Loucy (cell line): Measurements from ENCODE around the gene VWA5B1.

ENCODE experiments used
- H2AFZ ChIP-seq: fragments of 200-600 bp; sonication (generic); 2 replicates; pipeline ENCODE4 v1.6.0; 2016; ENCODE audit warnings: antibody characterized with exemption, mild to moderate bottlenecking, low read length, moderate library complexity
- H3F3A ChIP-seq: fragments of 200-600 bp; 2 replicates; pipeline ENCODE4 v1.6.0; 2016; ENCODE audit warnings: antibody characterized with exemption, low read depth, mild to moderate bottlenecking
- H3K27me3 ChIP-seq: fragments of 200-600 bp; sonication (generic); 2 replicates; pipeline ENCODE4 v1.6.1; 2014; ENCODE audit warnings: low read length, mild to moderate bottlenecking; ENCODE audit not compliant: insufficient read depth, poor library complexity, severe bottlenecking
- H3K36me3 ChIP-seq: fragments of 200-600 bp; sonication (generic); 2 replicates; pipeline ENCODE4 v1.6.1; 2016; ENCODE audit warnings: low read length; ENCODE audit not compliant: insufficient read depth
- H3K4me1 ChIP-seq: fragments of 200-600 bp; sonication (generic); 2 replicates; pipeline ENCODE4 v1.5.1; 2014; ENCODE audit warnings: low read length, mild to moderate bottlenecking; ENCODE audit not compliant: insufficient read depth, poor library complexity, severe bottlenecking
- H3K4me2 ChIP-seq: fragments of 200-600 bp; sonication (generic); 2 replicates; pipeline ENCODE4 v1.6.0; 2014; ENCODE audit warnings: antibody characterized with exemption, low read length, low read depth, mild to moderate bottlenecking; ENCODE audit not compliant: poor library complexity, severe bottlenecking
- H3K4me3 ChIP-seq: fragments of 200-600 bp; sonication (generic); 2 replicates; pipeline ENCODE4 v1.5.1; 2014; ENCODE audit warnings: low read length, mild to moderate bottlenecking, mixed read lengths; ENCODE audit not compliant: poor library complexity, severe bottlenecking
- H3K79me2 ChIP-seq: fragments of 200-600 bp; sonication (generic); 2 replicates; pipeline ENCODE4 v1.6.1; 2014; ENCODE audit warnings: low read length; ENCODE audit not compliant: insufficient read depth
- H3K9ac ChIP-seq: fragments of 200-600 bp; sonication (generic); 2 replicates; pipeline ENCODE4 v1.6.0; 2014; ENCODE audit warnings: mild to moderate bottlenecking, low read depth, low read length, moderate library complexity; ENCODE audit not compliant: poor library complexity, severe bottlenecking
- H3K9me2 ChIP-seq: fragments of 200-600 bp; sonication (generic); replicated peaks from 2 replicates; pipeline ENCODE4 v1.6.1; 2016; ENCODE audit warnings: low read depth, low read length, mixed read lengths
- H3K9me3 ChIP-seq: fragments of 200-600 bp; sonication (generic); 2 replicates; pipeline ENCODE4 v1.6.1; 2014; ENCODE audit warnings: mild to moderate bottlenecking, antibody characterized with exemption, low read length, low read depth; ENCODE audit not compliant: insufficient read depth
- H4K20me1 ChIP-seq: fragments of 200-600 bp; sonication (generic); 2 replicates; pipeline ENCODE4 v1.6.0; 2014; ENCODE audit warnings: antibody characterized with exemption, low read length, mild to moderate bottlenecking; ENCODE audit not compliant: insufficient read depth, poor library complexity, severe bottlenecking
- CTCF ChIP-seq: fragments of 200-600 bp; sonication (generic); conservative IDR thresholded peaks from 2 replicates; pipeline ENCODE4 v1.5.1; 2014; ENCODE audit warnings: mild to moderate bottlenecking, antibody characterized with exemption, low read length
- EZH2phosphoT487 ChIP-seq: fragments of 200-600 bp; IDR thresholded peaks from 2 replicates; pipeline ENCODE4 v1.6.1; 2018; ENCODE audit warnings: antibody characterized with exemption, mild to moderate bottlenecking, moderate library complexity, borderline replicate concordance

VWA5B1 gene

GRCh38 chr1:20325407-20325843, 34.8 kb downstream of the VWA5B1 start:
- H3K36me3 ChIP-seq: no peaks in the 10 kb centered on the region
- TF ChIP-seq CTCF (no peak), EZH2phosphoT487 (no peak)
- no peak overlapping the region for H3K4me2 ChIP-seq
- no peaks in the 10 kb centered on the region for H4K20me1 ChIP-seq
- no peaks in the 10 kb centered on the region for H3K79me2 ChIP-seq
- no peak overlapping the region for H2AFZ ChIP-seq
- H3K9ac ChIP-seq: no peak overlapping the region
- no peaks in the 10 kb centered on the region for H3K9me2 ChIP-seq
- H3K4me1 ChIP-seq: no peaks in the 10 kb centered on the region
- H3K9me3 ChIP-seq: no peaks in the 10 kb centered on the region
- H3F3A ChIP-seq: no peaks in the 10 kb centered on the region
- H3K4me3 ChIP-seq: no peak overlapping the region
- no peaks in the 10 kb centered on the region for H3K27me3 ChIP-seq

- no peaks in the 10 kb centered on the region for H3K9me3 ChIP-seq
- no peak overlapping the region for H2AFZ ChIP-seq
These were observed 35.3 kb downstream of the VWA5B1 start for GRCh38 chr1:20325844-20326420.

GRCh38 chr1:20327467-20327866, 36.8 kb downstream of the VWA5B1 start:
- H2AFZ ChIP-seq: no peak overlapping the region
- no peaks in the 10 kb centered on the region for H3K9me3 ChIP-seq
- H3K4me2 ChIP-seq: no peak overlapping the region
- TF ChIP-seq EZH2phosphoT487 (no peak), CTCF (no peak)
- no peak overlapping the region for H3K4me3 ChIP-seq
- no peaks in the 10 kb centered on the region for H3K79me2 ChIP-seq
- H3K27me3 ChIP-seq: no peaks in the 10 kb centered on the region
- H3K9me2 ChIP-seq: no peaks in the 10 kb centered on the region
- no peaks in the 10 kb centered on the region for H3K36me3 ChIP-seq
- no peaks in the 10 kb centered on the region for H4K20me1 ChIP-seq
- no peaks in the 10 kb centered on the region for H3K4me1 ChIP-seq
- no peak overlapping the region for H3K9ac ChIP-seq
- H3F3A ChIP-seq: no peaks in the 10 kb centered on the region

More at GRCh38 chr1:20325844-20326420, 35.3 kb downstream of the VWA5B1 start:
- H3K27me3 ChIP-seq: no peaks in the 10 kb centered on the region
- H3K4me2 ChIP-seq: no peak overlapping the region
- no peaks in the 10 kb centered on the region for H3F3A ChIP-seq
- H3K79me2 ChIP-seq: no peaks in the 10 kb centered on the region
- H3K9ac ChIP-seq: no peak overlapping the region
- no peaks in the 10 kb centered on the region for H3K9me2 ChIP-seq
- no peak overlapping the region for H3K4me3 ChIP-seq
- no peaks in the 10 kb centered on the region for H4K20me1 ChIP-seq
- TF ChIP-seq CTCF (no peak), EZH2phosphoT487 (no peak)
- H3K4me1 ChIP-seq: no peaks in the 10 kb centered on the region
- H3K36me3 ChIP-seq: no peaks in the 10 kb centered on the region
